ENCODE results near the gene RNF20. TPM values are rescaled to one million over a fixed set of nuclear protein-coding genes. Genes with fewer than 3 reads are reported as not detected.

The RNF20 gene
- total and polyA plus RNA-seq, 2 donors (not counting 1 experiment from before 2014, with no cell fraction given), result 5.7 to 56.4 TPM

GRCh38 chr9:101508211-101508610, 25.4 kb upstream of the RNF20 start:
- no peak overlapping the region for H3K27ac Mint-ChIP-seq
- no peaks in the 10 kb centered on the region for H3K9me3 Mint-ChIP-seq (ENCODE audit: insufficient read depth)
- Histone ChIP-seq H3K27ac (ENCODE audit: low read length in 2 of 2) (no peak overlapping the region), H3K4me3 (ENCODE audit: control extremely low read depth in 1 of 5, extremely low read depth in 1 of 5, insufficient read depth in 1 of 5, low read depth in 2 of 5, low read length in 4 of 5) (no peak overlapping the region), H2AFZ (ENCODE audit: insufficient read depth, low read depth, low read length, poor library complexity, severe bottlenecking) (no peak overlapping the region), H3K9ac (ENCODE audit: low read length) (no peak overlapping the region), H3K9me3 (ENCODE audit: control extremely low read depth in 1 of 3, control insufficient read depth in 2 of 3, insufficient read depth in 1 of 3, low read length in 2 of 3) (no peaks in the 10 kb centered on the region), H3K27me3 (replicated peaks in 1 of 4; ENCODE audit: control extremely low read depth in 1 of 4, control insufficient read depth in 3 of 4, insufficient read depth in 4 of 4, low read length in 3 of 4) (peaks cover 0 to 3% (median 0%) of the 10 kb centered on the region in 4 experiments), H4K20me1 (ENCODE audit: control insufficient read depth, insufficient read depth, low read length, poor library complexity, severe bottlenecking) (no peaks in the 10 kb centered on the region), H3K4me2 (replicated peaks; ENCODE audit: low read depth, low read length, poor library complexity, severe bottlenecking) (no peak overlapping the region), H3K79me2 (ENCODE audit: control insufficient read depth, insufficient read depth, low read length) (no peaks in the 10 kb centered on the region), H3K4me1 (ENCODE audit: control insufficient read depth in 2 of 2, insufficient read depth in 2 of 2, low read length in 2 of 2) (no peaks in the 10 kb centered on the region), H3K36me3 (replicated peaks in 1 of 2; ENCODE audit: control extremely low read depth in 1 of 2, control insufficient read depth in 1 of 2, extremely low read depth in 1 of 2, insufficient read depth in 2 of 2, low read length in 1 of 2) (no peaks in the 10 kb centered on the region)
- no peak overlapping the region for H3K4me3 Mint-ChIP-seq
- POLR2A ChIA-PET, result no interaction called here
- intact Hi-C loops (cut with micrococcal nuclease), result no loop called here
- DNase-seq (no peak), ATAC-seq (ENCODE audit: low read depth) (no peak)
- peaks cover 46% of the 10 kb centered on the region for H3K27me3 Mint-ChIP-seq
- TF ChIP-seq EZH2 (IDR thresholded peaks at IDR 0.05; ENCODE audit: borderline replicate concordance, insufficient read depth, low read depth, low read length, poor library complexity, severe bottlenecking) (no peak), CTCF (IDR thresholded peaks at IDR 0.05) (no peak)
- 96% methylated on average over 4 of the region's 5 CpGs for WGBS (ENCODE audit: insufficient coverage)
- no peaks in the 10 kb centered on the region for H3K4me1 Mint-ChIP-seq
- CTCF ChIA-PET, result no interaction called here

GRCh38 chr9:101509572-101509971, 24.1 kb upstream of the RNF20 start:
- ChIA-PET CTCF (no interaction called here), POLR2A (no interaction called here)
- Histone ChIP-seq H3K9ac (ENCODE audit: low read length) (no peak overlapping the region), H3K27ac (ENCODE audit: low read length in 2 of 2) (no peak overlapping the region), H2AFZ (ENCODE audit: insufficient read depth, low read depth, low read length, poor library complexity, severe bottlenecking) (no peak overlapping the region), H4K20me1 (ENCODE audit: control insufficient read depth, insufficient read depth, low read length, poor library complexity, severe bottlenecking) (no peaks in the 10 kb centered on the region), H3K4me2 (replicated peaks; ENCODE audit: low read depth, low read length, poor library complexity, severe bottlenecking) (no peak overlapping the region), H3K27me3 (replicated peaks in 1 of 4; ENCODE audit: control extremely low read depth in 1 of 4, control insufficient read depth in 3 of 4, insufficient read depth in 4 of 4, low read length in 3 of 4) (peaks cover 0 to 4% (median 2%) of the 10 kb centered on the region in 4 experiments), H3K4me3 (ENCODE audit: control extremely low read depth in 1 of 5, extremely low read depth in 1 of 5, insufficient read depth in 1 of 5, low read depth in 2 of 5, low read length in 4 of 5) (no peak overlapping the region), H3K36me3 (replicated peaks in 1 of 2; ENCODE audit: control extremely low read depth in 1 of 2, control insufficient read depth in 1 of 2, extremely low read depth in 1 of 2, insufficient read depth in 2 of 2, low read length in 1 of 2) (no peaks in the 10 kb centered on the region), H3K4me1 (ENCODE audit: control insufficient read depth in 2 of 2, insufficient read depth in 2 of 2, low read length in 2 of 2) (no peaks in the 10 kb centered on the region), H3K79me2 (ENCODE audit: control insufficient read depth, insufficient read depth, low read length) (no peaks in the 10 kb centered on the region), H3K9me3 (ENCODE audit: control extremely low read depth in 1 of 3, control insufficient read depth in 2 of 3, insufficient read depth in 1 of 3, low read length in 2 of 3) (no peaks in the 10 kb centered on the region)
- H3K27ac Mint-ChIP-seq, result no peak overlapping the region
- TF ChIP-seq EZH2 (IDR thresholded peaks at IDR 0.05; ENCODE audit: borderline replicate concordance, insufficient read depth, low read depth, low read length, poor library complexity, severe bottlenecking) (no peak), CTCF (IDR thresholded peaks at IDR 0.05) (no peak)
- intact Hi-C loops (cut with micrococcal nuclease), result no loop called here
- no peaks in the 10 kb centered on the region for H3K9me3 Mint-ChIP-seq (ENCODE audit: insufficient read depth)
- 97% methylated on average over 4 of the region's 4 CpGs for WGBS (ENCODE audit: insufficient coverage)
- peaks cover 51% of the 10 kb centered on the region for H3K27me3 Mint-ChIP-seq
- H3K4me3 Mint-ChIP-seq, result no peak overlapping the region
- ATAC-seq (ENCODE audit: low read depth), result no peak
- H3K4me1 Mint-ChIP-seq, result no peaks in the 10 kb centered on the region
- DNase-seq, result no peak
